ENCODE measurements around the gene PAEP.
A peak's percentile ranks its signal among the peaks of the same experiment; 100 is the strongest.

Gene PAEP

DNA sequence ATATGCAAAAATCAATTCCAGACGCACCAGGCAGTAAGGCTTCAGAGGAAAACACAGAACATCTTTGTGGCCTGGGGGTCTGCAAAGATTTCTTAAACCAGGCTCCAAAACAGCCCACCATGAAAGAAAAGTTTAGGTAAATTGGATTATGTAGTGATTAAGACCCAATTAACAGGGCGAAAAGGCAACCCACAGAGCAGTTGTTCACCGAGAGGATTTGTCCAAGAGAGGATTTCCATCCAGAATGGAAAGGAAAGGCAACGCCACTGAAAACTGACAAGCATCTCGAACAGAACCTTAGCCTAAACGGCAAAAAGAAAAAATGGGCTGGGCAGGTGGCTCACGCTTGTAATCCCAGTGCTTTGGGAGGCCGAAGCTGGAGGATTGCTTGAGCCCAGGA lies 40.4 kb downstream of the PAEP start:
- DNase-seq (ENCODE audit: low spot score), result no peak

DNA sequence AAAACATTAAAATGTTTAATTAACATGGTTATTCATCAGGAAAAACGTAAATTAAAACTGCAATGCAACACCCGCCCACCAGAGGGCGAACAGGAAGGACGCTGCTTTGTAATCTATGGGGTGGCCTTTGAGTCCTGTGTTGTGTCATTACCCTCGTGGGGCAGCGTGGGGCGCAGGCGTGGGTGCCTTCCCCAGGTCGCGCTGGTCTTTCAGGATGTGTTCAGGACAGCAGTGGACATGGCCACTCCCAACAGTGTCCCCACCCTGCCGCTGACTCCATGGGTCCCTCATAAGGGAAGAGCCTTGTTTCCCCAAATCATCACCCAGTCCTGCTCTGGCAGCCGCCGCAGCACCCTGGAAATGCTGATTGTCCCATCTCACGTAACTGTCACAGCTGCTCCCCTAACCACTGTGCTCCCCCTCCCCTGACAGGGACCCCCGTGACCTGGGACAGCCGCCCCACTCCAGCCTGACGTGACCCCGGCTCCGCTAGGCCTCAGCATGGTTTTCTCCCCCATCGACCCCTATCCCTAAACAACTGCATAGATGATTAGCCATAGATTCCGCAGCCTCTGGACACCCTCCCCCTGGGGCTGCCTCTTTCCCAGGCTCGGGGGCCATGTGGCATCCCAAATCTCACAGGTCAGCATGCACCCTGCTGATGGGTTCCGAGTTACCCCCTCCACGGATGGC lies 41.4 kb downstream of the PAEP start:
- peak; percentile 56 for DNase-seq (ENCODE audit: low spot score)

DNA sequence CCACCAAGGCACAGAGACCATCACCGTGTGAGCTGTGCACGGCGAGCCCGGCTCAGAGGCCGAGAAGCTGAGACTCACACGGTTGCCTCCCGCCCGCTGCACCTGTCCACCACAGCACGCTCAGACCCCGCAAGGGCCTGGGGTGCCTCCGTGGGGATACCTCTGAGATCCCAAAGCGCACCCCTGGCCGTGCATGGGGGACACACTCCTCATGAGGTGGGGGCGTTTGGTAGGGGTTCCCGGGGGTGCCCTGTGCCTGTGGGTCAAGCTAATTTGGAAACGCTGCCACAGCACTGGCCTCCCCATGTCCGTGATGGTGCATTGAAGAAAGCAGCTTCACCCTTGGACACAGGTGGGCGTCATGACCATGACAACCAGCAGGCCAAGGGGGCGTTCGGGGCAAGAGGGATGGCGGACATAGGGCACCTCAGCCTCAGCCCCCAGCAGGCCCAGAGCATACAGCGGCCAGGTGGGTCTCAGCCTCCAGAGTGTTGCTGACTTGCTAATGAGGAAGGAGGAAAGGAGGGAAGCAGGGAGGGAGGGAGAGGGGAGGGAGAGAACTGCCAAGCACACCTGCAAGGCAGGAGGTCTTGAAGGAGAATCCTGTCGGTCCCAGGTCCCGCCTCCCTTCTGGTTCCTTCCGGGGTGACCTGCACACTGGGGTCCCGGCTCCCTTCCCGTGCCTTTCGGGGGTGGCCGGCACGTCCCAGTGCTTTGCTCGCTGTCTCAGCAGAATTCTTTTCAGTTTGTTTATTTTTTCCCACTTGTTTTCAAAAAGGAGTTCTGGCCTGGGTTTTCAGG lies 43.1 kb downstream of the PAEP start:
- DNase-seq (ENCODE audit: low spot score), result no peak

DNA sequence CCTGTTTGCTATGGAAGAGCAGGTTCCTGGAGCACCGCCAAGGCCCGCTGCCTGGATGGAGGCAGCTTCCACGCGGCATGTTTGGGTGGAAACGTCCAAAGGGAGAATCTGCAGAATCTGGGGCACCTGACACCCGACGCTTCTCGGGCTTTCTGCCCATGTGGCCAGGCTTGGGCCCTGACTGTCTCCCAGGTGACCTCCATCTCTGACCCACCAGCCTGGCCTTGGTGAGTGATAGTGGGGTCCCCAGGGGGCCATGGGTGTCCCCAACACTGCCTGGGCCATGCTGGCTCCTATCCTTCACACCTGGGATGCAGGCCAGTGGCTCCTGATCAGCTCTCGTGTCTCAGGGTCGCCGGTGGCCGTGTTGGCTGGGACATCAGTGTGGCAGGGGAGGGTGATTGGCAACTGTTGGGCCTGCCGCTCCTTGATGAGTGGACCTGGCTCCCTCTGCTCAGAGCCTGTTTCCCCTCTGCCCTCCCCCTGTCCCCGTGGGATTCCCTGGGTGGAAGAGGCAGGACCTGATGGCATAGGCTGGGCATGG lies 43.8 kb downstream of the PAEP start:
- DNase-seq (ENCODE audit: low spot score), result no peak

DNA sequence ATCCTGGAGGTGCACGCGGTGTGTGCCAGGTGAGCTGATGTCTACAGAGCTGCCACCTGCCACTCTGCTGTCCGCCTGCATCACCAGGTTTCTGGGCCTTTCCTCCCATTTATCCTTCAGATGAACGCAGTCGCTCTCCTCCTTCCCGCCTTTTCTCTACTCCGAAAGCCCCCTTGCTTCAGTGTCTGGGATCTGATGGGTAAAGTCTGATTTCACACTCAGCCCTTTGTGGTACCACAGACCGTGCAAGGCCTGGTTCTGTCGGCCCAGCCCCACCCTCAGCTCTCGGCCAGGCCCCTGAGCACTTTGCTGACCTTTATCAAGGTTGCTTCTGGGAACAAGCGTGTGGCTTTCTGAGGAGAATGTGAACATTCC lies 45.3 kb downstream of the PAEP start:
- DNase-seq (ENCODE audit: low spot score), result no peak

DNA sequence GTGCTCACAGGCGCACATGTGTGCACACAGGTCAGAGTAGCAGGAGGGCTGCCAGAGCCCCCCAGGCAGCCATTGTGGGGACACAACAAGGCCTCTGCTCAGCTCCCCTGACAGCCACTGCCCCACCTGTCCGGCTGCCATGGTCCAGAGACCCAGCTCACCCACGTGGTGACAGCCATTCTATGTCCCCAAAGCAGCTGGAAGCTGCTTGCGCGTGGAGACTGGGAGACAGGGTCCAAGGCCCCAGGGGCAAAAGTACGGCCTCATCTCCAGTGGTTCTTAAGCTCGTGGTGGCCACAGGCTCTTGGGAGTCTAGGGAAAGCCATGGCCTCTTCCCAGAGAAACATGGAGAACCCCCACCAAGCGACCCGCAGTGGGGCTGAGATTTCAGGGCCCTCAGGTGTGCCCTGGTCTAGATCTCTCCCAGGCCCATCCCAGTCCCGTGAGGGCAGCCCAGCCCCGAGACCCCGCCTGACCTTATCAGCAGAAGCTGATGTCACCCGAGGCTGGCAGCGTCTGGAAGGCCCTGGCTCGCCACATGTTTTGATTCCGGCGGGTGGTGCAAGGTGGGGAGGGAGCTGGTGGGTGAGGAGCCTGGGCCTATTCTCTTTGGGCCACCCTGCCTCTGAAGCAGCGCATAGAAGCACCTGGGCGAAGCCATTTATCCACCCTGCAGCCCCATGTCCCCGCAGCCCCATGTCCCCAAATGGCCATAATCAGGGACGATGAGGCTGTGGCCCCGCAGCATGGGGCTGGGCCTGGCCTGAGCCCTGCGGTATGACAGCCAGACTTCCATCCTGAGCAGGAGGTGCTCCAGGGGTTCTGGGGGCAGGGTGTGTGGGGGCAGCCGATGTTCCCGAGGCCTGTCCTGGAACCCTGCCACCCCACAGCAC lies 46.1 kb downstream of the PAEP start:
- DNase-seq (ENCODE audit: low spot score), result no peak

DNA sequence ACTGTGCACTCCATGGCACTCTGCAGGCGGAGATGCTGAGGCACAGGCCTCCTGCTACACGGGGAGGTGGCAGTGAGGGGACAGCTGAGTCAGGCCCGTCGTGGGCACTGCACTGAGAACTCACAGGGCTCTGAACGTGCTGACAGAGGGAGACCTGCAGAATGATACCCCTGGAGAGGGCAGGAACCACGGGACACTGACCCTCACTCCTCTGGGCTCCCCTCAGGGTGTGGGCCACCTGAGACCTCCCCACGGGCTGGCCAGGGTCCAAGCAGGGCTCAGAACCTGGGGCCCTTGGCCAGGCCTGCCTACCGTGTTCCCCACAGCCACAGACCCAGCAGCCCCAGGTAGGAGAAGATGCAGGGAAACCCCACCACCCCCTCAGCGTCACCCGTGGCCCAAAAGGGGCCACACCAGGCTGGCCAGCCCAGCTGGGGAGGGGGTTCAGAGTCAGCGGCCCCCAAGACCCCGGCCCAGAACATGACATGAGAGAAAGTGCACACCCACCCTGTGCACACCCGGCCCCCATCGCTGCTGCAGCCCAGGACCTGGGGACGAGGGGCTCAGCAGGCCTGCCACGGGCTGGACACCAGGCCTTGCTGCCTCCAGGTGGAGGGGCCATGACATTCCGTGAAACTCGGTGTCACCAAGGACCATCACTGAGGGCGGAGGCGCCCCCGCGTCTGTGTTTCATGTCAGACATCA lies 46.9 kb downstream of the PAEP start:
- no peak for DNase-seq (ENCODE audit: low spot score)

DNA sequence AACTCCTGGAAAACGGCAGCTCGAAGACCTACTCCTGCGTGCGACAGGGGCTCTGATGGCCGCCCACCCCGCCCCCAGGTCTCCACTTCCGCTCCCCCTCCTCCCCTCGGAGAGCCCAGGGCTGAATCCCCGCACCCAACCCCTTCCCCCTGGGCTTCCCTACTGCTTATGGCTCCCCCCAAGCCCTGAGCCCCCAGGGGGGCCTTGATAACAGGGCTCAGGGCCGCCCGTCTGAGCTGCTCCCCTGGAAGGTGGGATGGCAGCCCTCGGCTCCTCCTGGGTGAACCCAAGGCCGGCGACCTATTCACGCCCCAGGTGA lies 47.4 kb downstream of the PAEP start:
- no peak for DNase-seq (ENCODE audit: low spot score)

DNA sequence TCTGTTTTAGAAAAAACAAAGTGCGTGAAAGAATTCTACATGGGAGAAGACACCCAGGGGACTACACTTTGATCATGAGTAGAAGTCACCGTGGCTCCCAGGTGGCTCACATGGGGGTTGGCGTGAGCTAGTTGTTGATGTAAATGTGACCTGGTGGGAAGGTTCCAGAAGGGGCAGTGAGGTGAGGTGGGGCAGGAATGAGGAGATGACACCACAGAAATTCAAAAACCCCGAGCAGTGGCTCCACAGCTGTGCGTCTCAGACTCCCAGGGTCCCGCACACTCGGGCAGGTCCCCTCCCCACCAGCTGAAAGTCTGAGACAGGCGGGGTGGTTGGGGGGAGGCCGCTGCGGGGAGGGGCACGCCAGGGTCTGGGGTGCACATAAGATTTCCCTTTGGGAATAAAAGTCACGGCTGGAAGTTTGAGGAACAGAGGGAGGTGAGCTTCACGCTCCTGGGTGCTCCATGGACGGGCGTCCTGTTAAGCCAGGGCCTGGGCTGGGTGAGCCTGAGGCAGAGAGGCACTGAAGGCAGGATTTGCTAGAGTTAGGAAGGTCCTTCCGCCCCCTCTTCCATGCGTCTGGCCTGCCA lies 47.9 kb downstream of the PAEP start:
- no peak for DNase-seq (ENCODE audit: low spot score)

DNA sequence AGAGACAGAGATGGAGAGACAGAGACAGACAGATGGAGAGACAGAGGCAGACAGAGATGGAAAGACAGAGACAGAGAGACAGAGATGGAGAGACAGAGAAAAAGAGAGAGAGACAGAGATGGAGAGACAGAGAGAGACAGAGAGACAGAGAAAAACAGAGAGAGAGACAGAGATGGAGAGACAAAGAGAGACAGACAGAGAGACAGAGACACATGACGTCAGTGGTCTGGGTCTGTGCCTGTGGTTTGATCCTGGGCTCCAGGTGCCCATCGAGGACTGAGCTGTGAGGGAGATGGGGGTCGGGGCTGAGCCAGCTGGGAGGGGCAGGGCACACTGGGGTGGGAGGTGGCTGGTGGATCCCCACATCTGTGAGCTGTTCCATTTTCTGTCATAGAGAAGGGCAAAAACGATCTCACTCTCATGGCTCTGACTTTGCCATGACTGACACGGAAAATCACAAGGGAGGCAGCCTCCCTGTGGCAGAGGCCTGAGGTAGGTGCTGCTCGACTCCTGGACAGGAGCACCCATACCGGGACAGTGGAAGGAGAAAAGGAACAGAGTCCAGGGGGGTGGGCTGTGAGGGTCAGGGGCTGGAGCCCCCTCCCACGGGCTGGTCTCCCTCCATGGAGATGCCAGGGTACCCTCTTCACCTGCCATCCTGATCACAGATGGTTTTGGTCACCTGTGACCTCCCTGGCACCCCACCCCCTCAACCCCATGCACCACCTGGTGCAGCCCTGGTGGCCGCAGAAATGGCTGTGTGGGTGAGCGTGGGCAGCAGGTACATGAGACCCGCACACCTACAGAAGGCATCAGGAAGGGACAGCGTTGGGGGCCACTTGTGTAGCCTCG lies 49.0 kb downstream of the PAEP start:
- DNase-seq (ENCODE audit: low spot score), result no peak

DNA sequence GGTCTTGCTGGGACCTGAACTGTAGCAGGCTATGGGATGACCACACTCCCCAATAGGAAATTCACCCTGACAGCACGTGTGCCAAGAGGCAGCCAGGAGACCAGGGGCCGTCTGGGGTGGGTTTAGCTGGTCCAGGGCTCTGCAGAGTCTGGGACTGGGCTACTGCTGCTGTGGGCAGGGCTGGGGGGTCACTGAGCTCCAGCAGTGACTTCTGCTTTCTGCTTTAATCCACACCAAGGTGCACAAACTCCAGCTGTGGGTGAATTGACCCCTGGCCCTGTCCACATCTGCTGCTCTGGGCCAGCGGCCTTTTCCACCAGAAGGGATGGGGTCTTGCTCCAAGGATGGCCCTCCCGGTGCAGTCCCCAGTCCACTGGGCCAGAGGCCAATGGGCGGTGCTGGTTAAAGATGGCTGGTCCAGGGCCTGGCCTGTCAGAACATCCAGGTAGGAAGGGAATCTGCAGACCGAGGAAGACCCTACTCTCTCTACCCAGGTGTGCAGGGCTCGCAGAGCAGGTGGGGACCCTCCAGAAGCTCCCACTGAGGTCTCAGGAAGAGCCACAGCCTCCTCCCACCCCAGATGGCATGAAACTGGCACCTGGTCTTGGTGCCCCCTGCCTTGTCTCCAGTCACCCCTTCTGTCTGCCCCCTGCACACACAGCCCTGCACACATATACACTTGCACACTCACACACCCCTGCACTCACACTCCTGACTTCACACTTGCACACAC lies 49.8 kb downstream of the PAEP start:
- no peak for DNase-seq (ENCODE audit: low spot score)

DNA sequence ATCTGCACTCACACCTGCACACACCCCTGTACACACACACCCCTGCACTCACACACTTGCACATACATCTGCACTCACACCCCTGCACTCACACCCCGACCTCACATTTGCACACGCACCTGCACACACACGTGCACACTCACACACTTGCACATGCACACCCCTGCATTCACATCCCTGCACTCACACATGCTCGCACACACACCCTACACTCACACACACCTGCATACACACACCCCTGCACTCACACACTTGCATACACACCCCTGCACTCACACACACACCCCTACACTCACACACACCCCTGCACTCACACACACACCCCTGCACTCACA lies 50.3 kb downstream of the PAEP start:
- DNase-seq (ENCODE audit: low spot score), result no peak

DNA sequence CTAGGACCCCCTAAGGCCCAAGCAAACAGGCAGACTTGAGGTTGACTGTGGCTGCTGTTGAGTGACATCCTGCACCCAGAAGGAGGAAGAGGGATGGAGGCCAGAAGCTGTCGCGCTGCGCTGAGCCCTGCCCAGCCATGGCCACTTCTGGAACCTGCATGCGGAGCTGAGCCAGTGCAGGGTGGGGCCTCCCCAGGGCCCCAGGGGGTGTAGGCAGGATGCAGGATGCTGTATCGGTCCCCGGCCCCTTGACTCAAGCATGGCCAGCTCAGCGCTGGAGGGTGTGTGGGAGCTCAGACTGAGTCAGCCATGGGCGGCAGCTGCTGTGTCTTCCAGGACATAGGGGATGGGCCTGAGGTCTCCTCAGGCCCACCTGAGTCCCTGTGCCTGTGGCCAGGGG lies 50.9 kb downstream of the PAEP start:
- no peak for DNase-seq (ENCODE audit: low spot score)

DNA sequence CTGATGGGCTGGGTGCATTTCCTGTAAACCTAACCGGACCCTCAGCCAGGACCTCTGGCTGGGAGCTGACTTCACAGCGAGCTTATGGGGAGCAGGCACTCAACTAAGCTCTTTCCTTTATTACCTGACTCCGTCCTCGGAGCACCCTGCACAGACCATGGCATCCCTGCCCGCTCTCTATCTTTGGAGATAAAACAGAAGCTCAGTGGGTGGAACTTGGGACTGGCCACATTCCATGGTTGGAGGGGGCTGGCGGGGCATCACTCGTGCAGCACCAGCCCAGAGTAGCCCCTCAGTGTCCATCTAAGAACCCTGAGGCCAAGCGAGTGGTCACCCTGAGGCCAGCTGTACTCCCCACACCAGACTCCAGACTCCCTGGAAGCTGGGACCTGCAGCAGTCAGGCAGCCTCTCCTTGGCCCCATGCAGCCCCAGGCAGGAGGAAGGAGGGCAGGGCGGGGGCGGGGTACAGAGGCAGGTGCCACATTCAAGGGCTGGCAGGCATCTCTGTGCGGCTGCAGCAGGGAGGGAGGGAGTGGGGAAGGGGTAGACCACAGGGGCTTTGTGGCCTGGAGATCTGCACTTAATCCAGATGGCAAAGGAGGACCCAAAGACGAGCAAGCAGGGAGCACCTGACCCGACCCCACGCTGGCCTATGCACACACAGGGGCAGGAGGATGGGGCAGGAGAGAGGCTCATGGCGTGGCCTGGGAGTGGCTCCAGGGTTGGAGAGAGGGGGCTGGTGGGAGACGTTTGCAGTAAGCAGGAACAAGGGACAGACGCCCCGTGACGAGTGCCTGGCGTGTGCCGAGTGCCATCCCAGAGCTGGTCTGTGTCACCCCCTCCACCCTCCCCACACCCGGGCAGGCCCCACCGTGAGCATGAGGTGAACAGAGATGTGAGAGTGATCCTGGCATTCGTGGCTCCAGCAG lies 51.7 kb downstream of the PAEP start:
- no peak for DNase-seq (ENCODE audit: low spot score)

DNA sequence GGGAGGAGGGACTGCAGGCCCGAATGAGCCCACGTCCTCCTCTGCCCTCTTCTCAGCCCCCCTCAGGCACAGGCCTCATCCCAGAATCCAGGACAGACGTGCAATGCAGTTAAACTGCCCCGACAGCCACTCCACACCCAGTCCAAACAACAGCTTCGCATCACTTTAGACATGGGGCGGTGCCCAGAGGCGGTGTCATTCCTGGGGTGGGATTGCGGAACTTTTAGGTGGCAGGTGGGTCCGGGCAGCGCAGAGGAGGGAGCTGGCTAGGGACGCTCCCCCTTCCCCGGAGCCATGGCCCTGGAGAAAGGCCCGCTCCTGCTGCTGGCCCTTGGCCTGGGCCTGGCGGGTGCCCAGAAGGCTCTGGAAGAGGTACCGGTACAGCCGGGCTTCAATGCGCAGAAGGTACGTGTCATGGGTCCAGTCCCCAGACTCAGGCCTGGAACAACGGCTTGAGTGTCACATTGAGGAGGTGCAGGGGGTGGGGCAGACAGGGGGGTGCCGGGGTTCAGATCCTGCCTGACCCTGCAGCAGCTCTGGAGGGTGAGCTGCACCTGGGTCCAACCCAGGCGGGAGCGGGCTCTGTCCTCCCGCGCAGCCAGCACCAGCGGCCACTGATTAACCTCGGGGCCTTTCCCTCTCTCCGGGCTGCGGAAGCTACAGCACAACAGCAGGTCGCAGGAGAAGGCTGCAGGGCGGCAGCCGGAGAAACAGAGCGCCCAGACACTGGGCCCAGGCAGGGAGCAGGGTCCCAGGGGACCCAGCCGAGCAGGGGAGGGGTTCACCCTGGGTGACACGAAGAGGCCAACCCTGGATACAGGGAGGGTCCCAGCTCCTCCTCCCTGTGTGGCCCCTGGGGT lies 52.6 kb downstream of the PAEP start:
- DNase-seq (ENCODE audit: low spot score), result no peak

DNA sequence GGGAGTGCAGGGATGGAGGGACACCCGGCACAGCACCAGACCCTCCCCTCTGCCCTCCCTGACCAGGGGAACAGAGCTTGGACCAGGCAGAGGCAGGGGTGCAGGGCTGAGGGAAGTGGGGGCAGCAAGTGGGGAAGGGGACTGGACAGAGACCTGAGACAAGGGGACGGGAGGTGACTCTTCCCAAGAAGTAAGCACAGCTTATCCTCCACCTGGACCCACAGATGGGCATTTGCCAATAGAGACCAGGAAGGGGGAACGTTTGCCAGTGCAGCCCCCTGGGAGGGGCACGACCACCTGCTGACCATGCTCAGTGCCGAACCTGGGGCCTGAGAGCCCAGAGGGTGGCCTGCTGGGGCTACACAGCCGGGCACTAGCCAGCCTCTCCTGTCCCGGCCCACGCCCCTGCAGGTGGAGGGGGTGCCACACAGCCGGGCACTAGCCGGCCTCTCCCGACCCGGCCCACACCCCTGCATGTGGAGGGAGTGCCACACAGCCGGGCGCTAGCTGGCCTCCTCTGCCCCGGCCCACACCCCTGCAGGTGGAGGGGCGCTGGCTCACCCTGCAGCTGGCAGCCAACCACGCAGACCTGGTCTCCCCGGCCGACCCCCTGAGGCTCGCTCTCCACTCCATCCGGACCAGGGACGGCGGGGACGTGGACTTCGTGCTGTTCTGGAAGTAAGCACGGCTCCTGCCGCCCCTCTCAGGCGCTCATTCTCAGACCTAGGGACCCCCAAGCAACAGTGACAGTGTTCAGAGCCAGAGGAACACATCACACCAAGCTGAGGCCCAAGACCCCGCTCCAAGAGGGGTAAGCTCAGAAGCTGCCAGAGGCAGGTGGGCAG lies 53.5 kb downstream of the PAEP start:
- DNase-seq (ENCODE audit: low spot score), result no peak

All from activated CD4-positive, alpha-beta T cell treated with anti-CD3 and anti-CD28 coated beads, Interleukin-2, Interleukin-4, amounts not matched to agents 100 ng/mL and 50 ng/mL, durations not matched to agents 16 hours and 8 hours (primary cell).